GM23338 (cell line): ENCODE data around the gene LRIF1. TPM values are rescaled to one million over a fixed set of nuclear protein-coding genes. Genes with fewer than 3 reads are reported as not detected.

Experiments used
- CREB1 ChIP-seq: fragments of 250-450 bp; sonication (Bioruptor Pico); IDR thresholded peaks from 2 replicates; pipeline ENCODE4 v1.5.0; 2020; ENCODE audit warnings: low read depth, mild to moderate bottlenecking, moderate library complexity
- ETS1 ChIP-seq: IDR thresholded peaks from 2 replicates; pipeline ENCODE4 v1.6.1; 2016; ENCODE audit warnings: antibody characterized with exemption
- EZH2phosphoT487 ChIP-seq: fragments of 200-600 bp; sonication (generic); IDR thresholded peaks from one replicate; pipeline ENCODE4 v1.8.1; 2018; ENCODE audit warnings: antibody characterized with exemption; ENCODE audit not compliant: unreplicated experiment
- JUNB ChIP-seq: IDR thresholded peaks from one replicate; pipeline ENCODE4 v1.6.1; 2016; ENCODE audit warnings: antibody characterized with exemption; ENCODE audit not compliant: unreplicated experiment
- REST ChIP-seq: IDR thresholded peaks from one replicate; pipeline ENCODE4 v1.6.1; 2018; ENCODE audit warnings: antibody characterized with exemption; ENCODE audit not compliant: unreplicated experiment
- STAT1 ChIP-seq: IDR thresholded peaks from one replicate; pipeline ENCODE4 v1.6.1; 2016; ENCODE audit warnings: antibody characterized with exemption; ENCODE audit not compliant: unreplicated experiment
- ZNF462 ChIP-seq: fragments of 250-450 bp; sonication (Bioruptor Pico); IDR thresholded peaks from 2 replicates; pipeline ENCODE4 v1.5.0; 2020; ENCODE audit warnings: mild to moderate bottlenecking, moderate library complexity
- polyA plus RNA-seq: library from polyadenylated mRNA; unstranded; fragments of >200 nt; fragmentation: Nextera tagmentation; extraction: Ambion mirVana; gene quantifications from 2 replicates; pipeline ENCODE4 v1.2.1, GENCODE V29; 2016
- total RNA-seq: library from RNA; depleted of rRNA; stranded (reverse); fragments of >200 nt; shearing (Covaris generic); gene quantifications from 2 replicates; pipeline ENCODE4 v1.2.3, GENCODE V29; 2014

LRIF1 gene
- total and polyA plus RNA-seq, 2 experiments from 2014 or later, result 32.6 to 37.9 TPM

- TF ChIP-seq ZNF462 (CRISPR knock-in tag) (no peak), CREB1 (CRISPR knock-in tag) (no peak), REST (no peak), JUNB (no peak), EZH2phosphoT487 (no peak), ETS1 (no peak), STAT1 (no peak)
Measured at GRCh38 chr1:110976089-110976488, 12.4 kb upstream of the LRIF1 start (continued).
